Karpas-422 (cell line): ENCODE data around the gene ATP6AP1. TPM values are rescaled to one million over a fixed set of nuclear protein-coding genes. Genes with fewer than 3 reads are reported as not detected.

Source experiments
- DNase-seq: peaks from one replicate; pipeline ENCODE4 v3.0.0-alpha.2; 2015
- H2AFZ ChIP-seq: fragments of 200-600 bp; sonication (generic); 2 replicates; pipeline ENCODE4 v1.6.1; 2014; ENCODE audit warnings: antibody characterized with exemption, low read length, mixed read lengths
- H3K27ac ChIP-seq: fragments of 200-600 bp; sonication (generic); 2 replicates; pipeline ENCODE4 v1.5.1; 2014; ENCODE audit warnings: mild to moderate bottlenecking, low read length, moderate library complexity
- H3K27me3 ChIP-seq: fragments of 200-600 bp; sonication (generic); 2 replicates; pipeline ENCODE4 v1.6.1; 2014; ENCODE audit warnings: low read length, mixed read lengths
- H3K36me3 ChIP-seq: fragments of 200-600 bp; sonication (generic); 2 replicates; pipeline ENCODE4 v1.6.1; 2014; ENCODE audit warnings: low read length, mixed read lengths; ENCODE audit not compliant: insufficient read depth
- H3K4me1 ChIP-seq: fragments of 200-600 bp; sonication (generic); 2 replicates; pipeline ENCODE4 v1.6.1; 2014; ENCODE audit warnings: mild to moderate bottlenecking, low read length, mixed read lengths
- H3K4me2 ChIP-seq: fragments of 200-600 bp; sonication (generic); 2 replicates; pipeline ENCODE4 v1.6.1; 2014; ENCODE audit warnings: low read length, low read depth, mild to moderate bottlenecking; ENCODE audit not compliant: poor library complexity, severe bottlenecking
- H3K4me3 ChIP-seq: fragments of 200-600 bp; sonication (generic); 2 replicates; pipeline ENCODE4 v1.5.1; 2014; ENCODE audit warnings: mild to moderate bottlenecking, antibody characterized with exemption, low read length, mixed read lengths
- H3K79me2 ChIP-seq: fragments of 200-600 bp; sonication (generic); 2 replicates; pipeline ENCODE4 v1.6.1; 2014; ENCODE audit warnings: mild to moderate bottlenecking, low read length, mixed read lengths
- H3K9ac ChIP-seq: fragments of 200-600 bp; sonication (generic); 2 replicates; pipeline ENCODE4 v1.6.0; 2014; ENCODE audit warnings: low read length
- H3K9me2 ChIP-seq: fragments of 200-600 bp; sonication (generic), shearing (Covaris generic); replicated peaks from 2 replicates; pipeline ENCODE4 v1.6.0; 2014; ENCODE audit warnings: mild to moderate bottlenecking, low read length, moderate library complexity; ENCODE audit not compliant: insufficient read depth
- H3K9me3 ChIP-seq: fragments of 300-700, 200-600 bp; sonication (generic); 2 replicates; pipeline ENCODE4 v1.6.1; 2014; ENCODE audit warnings: low read length, mixed read lengths
- H4K20me1 ChIP-seq: fragments of 200-600 bp; sonication (generic); 2 replicates; pipeline ENCODE4 v1.6.1; 2014; ENCODE audit warnings: mild to moderate bottlenecking, antibody characterized with exemption, low read length, low read depth; ENCODE audit not compliant: insufficient read depth
- total RNA-seq: library from RNA; depleted of rRNA; stranded (reverse); fragments of >200 nt; shearing (Covaris generic); gene quantifications from 2 replicates; pipeline ENCODE4 v1.2.3, GENCODE V29; 2014; ENCODE audit warnings: low replicate concordance

The ATP6AP1 gene
- total RNA-seq, 1 experiment from 2014 or later: 40.0 TPM

DNA sequence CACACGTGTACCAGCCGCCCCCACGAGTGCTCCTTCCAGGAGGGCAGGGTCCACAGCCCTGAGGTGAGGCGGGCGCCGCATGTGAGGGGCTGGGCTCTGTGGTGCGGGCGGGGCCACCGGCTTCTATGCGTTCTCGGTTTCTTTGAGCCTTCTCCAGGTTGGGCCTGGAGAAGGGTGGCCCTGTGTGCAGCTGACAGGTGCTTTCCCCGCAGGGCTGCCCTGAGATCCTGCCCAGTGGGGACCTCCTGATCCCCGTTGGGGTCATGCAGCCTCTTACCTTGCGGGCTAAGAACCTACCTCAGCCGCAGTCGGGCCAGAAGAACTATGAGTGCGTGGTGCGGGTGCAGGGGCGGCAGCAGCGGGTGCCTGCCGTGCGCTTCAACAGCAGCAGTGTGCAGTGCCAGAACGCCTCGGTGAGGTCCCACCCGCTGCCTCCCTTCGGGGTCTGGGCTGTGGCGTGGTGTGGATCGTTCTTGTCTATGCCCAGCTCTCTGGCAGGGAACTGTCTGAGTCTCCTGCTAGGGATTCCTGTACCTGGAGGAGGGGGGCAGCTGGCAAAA lies 36.4 kb downstream of the ATP6AP1 start:
- Histone ChIP-seq H3K4me3 (no peak overlapping the region), H3K9me2 (no peaks in the 10 kb centered on the region)
- DNase-seq: no peak

DNA sequence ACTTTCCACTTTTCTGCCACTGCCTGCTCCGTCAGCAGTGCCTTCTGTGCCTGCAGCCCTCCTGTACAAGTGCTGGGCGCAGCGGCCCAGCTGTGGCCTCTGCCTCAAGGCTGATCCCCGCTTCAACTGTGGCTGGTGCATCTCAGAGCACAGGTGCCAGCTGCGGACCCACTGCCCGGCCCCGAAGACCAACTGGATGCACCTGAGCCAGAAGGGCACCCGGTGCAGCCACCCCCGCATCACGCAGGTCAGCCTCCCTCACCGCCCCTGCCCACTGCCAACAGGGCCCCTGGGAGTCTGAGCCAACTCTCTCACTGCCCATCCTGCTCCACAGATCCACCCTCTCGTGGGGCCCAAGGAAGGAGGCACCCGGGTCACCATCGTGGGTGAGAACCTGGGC lies 37.1 kb downstream of the ATP6AP1 start:
- Histone ChIP-seq H3K9me3 (no peaks in the 10 kb centered on the region), H2AFZ (no peak overlapping the region), H3K4me2 (no peak overlapping the region), H3K4me3 (no peak overlapping the region), H3K9me2 (no peaks in the 10 kb centered on the region), H3K27ac (no peak overlapping the region), H3K27me3 (no peaks in the 10 kb centered on the region), H4K20me1 (no peaks in the 10 kb centered on the region), H3K79me2 (no peaks in the 10 kb centered on the region), H3K36me3 (no peaks in the 10 kb centered on the region), H3K9ac (no peak overlapping the region), H3K4me1 (no peaks in the 10 kb centered on the region)
- no peak for DNase-seq

More for the DNA sequence above, 36.4 kb downstream of the ATP6AP1 start:
- Histone ChIP-seq H3K4me2 (no peak overlapping the region), H3K9ac (no peak overlapping the region), H3K36me3 (no peaks in the 10 kb centered on the region), H4K20me1 (no peaks in the 10 kb centered on the region), H2AFZ (no peak overlapping the region), H3K4me1 (no peaks in the 10 kb centered on the region), H3K9me3 (no peaks in the 10 kb centered on the region), H3K27ac (no peak overlapping the region), H3K27me3 (no peaks in the 10 kb centered on the region), H3K79me2 (no peaks in the 10 kb centered on the region)

DNA sequence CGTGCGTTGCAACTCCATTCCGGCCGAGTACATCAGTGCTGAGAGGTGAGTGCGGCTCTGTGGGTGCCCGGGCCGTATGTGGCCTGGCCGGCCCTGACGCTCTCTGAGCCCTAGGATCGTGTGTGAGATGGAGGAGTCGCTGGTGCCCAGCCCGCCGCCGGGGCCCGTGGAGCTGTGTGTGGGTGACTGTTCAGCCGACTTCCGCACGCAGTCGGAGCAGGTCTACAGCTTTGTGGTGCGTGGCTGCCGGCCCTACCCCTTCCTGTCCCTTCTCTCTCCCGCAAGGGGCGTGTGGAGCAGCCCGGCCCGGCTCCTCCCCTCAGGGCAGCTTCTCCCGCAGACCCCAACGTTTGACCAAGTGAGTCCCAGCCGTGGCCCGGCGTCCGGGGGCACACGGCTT lies 37.6 kb downstream of the ATP6AP1 start:
- Histone ChIP-seq H3K4me2 (no peak overlapping the region), H3K9me2 (no peaks in the 10 kb centered on the region), H3K4me1 (no peaks in the 10 kb centered on the region), H3K4me3 (no peak overlapping the region), H2AFZ (no peak overlapping the region), H3K36me3 (no peaks in the 10 kb centered on the region), H3K79me2 (no peaks in the 10 kb centered on the region), H4K20me1 (no peaks in the 10 kb centered on the region), H3K27me3 (no peaks in the 10 kb centered on the region), H3K27ac (no peak overlapping the region), H3K9me3 (no peaks in the 10 kb centered on the region), H3K9ac (no peak overlapping the region)
- no peak for DNase-seq

DNA sequence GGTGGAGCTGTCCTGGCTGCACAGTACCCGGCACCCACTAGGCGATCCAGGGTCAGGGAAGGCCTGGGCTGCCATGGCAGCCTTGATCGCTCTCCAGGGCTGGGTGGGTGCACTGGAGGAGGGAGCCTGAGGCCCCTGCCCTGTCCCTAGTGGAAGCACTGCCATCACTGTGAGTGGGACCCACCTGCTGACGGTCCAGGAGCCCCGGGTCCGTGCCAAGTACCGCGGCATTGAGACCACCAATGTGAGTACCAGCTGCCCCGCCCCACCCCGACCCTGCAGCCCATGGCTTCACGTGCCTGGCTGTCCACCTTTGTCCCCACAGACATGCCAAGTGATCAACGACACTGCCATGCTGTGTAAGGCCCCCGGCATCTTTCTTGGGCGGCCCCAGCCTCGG lies 38.4 kb downstream of the ATP6AP1 start:
- no peak overlapping the region for H3K27ac ChIP-seq
- no peak overlapping the region for H3K9ac ChIP-seq
- DNase-seq: no peak
- H3K79me2 ChIP-seq: no peaks in the 10 kb centered on the region
- no peaks in the 10 kb centered on the region for H3K9me3 ChIP-seq
- no peak overlapping the region for H2AFZ ChIP-seq
- no peaks in the 10 kb centered on the region for H3K9me2 ChIP-seq
- H3K4me1 ChIP-seq: no peaks in the 10 kb centered on the region
- H3K36me3 ChIP-seq: no peaks in the 10 kb centered on the region
- H3K27me3 ChIP-seq: no peaks in the 10 kb centered on the region
- no peak overlapping the region for H3K4me2 ChIP-seq
- H4K20me1 ChIP-seq: no peaks in the 10 kb centered on the region
- H3K4me3 ChIP-seq: no peak overlapping the region

DNA sequence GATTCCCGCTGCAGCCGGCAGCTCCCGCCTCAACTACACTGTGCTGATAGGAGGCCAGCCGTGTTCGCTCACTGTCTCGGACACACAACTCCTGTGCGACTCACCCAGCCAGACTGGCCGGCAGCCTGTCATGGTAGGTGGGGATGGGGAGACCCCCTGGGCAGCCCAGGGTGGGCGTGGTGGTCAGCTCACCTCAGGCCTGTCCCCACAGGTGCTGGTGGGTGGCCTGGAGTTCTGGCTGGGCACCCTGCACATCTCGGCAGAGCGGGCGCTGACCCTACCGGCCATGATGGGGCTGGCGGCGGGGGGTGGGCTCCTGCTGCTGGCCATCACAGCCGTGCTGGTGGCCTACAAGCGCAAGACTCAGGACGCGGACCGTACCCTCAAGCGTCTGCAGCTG lies 39.1 kb downstream of the ATP6AP1 start:
- DNase-seq: no peak
- Histone ChIP-seq H3K9me3 (no peaks in the 10 kb centered on the region), H3K4me1 (no peaks in the 10 kb centered on the region), H3K27ac (no peak overlapping the region), H2AFZ (no peak overlapping the region), H4K20me1 (no peaks in the 10 kb centered on the region), H3K4me3 (no peak overlapping the region), H3K27me3 (no peaks in the 10 kb centered on the region), H3K36me3 (no peaks in the 10 kb centered on the region), H3K9ac (no peak overlapping the region), H3K79me2 (no peaks in the 10 kb centered on the region), H3K4me2 (no peak overlapping the region), H3K9me2 (no peaks in the 10 kb centered on the region)

DNA sequence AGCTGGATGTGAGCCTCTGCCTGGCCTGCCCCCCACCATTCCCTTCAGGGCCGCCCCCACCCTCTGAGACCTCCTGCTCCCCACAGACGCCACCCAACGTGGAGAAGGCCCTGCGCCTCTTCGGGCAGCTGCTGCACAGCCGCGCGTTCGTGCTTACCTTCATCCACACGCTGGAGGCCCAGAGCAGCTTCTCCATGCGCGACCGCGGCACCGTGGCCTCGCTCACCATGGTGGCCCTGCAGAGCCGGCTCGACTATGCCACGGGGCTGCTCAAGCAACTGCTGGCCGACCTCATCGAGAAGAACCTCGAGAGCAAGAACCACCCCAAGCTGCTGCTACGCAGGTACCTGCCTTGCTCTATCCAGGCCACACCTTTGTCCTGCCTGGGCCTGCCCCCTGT lies 39.7 kb downstream of the ATP6AP1 start:
- no peak for DNase-seq
- no peaks in the 10 kb centered on the region for H3K36me3 ChIP-seq
- H3K27me3 ChIP-seq: no peaks in the 10 kb centered on the region
- no peak overlapping the region for H3K27ac ChIP-seq
- no peaks in the 10 kb centered on the region for H3K4me1 ChIP-seq
- no peak overlapping the region for H3K4me3 ChIP-seq
- no peaks in the 10 kb centered on the region for H4K20me1 ChIP-seq
- no peak overlapping the region for H3K9ac ChIP-seq
- H3K4me2 ChIP-seq: no peak overlapping the region
- no peaks in the 10 kb centered on the region for H3K9me3 ChIP-seq
- no peak overlapping the region for H2AFZ ChIP-seq
- no peaks in the 10 kb centered on the region for H3K79me2 ChIP-seq
- no peaks in the 10 kb centered on the region for H3K9me2 ChIP-seq

DNA sequence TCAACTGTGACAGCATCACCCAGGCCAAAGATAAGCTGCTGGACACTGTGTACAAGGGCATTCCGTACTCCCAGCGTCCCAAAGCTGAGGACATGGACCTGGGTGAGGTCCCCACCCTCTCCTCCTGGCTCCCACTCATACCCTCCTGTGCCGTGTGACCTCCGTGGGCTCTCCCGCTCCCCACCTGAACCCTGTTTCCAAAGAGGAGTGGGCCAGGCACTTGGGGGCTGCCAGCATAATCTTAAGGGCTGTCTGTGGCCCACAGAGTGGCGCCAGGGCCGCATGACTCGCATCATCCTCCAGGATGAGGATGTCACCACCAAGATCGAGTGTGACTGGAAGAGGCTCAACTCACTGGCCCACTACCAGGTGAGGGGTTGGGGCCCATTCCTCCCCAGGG lies 40.6 kb downstream of the ATP6AP1 start:
- H3K27me3 ChIP-seq: no peaks in the 10 kb centered on the region
- no peaks in the 10 kb centered on the region for H3K9me2 ChIP-seq
- no peak overlapping the region for H3K27ac ChIP-seq
- H3K4me2 ChIP-seq: no peak overlapping the region
- no peaks in the 10 kb centered on the region for H4K20me1 ChIP-seq
- H3K9ac ChIP-seq: no peak overlapping the region
- no peak for DNase-seq
- H3K9me3 ChIP-seq: no peaks in the 10 kb centered on the region
- H3K4me3 ChIP-seq: no peak overlapping the region
- H3K79me2 ChIP-seq: no peaks in the 10 kb centered on the region
- no peak overlapping the region for H2AFZ ChIP-seq
- no peaks in the 10 kb centered on the region for H3K4me1 ChIP-seq
- H3K36me3 ChIP-seq: no peaks in the 10 kb centered on the region

DNA sequence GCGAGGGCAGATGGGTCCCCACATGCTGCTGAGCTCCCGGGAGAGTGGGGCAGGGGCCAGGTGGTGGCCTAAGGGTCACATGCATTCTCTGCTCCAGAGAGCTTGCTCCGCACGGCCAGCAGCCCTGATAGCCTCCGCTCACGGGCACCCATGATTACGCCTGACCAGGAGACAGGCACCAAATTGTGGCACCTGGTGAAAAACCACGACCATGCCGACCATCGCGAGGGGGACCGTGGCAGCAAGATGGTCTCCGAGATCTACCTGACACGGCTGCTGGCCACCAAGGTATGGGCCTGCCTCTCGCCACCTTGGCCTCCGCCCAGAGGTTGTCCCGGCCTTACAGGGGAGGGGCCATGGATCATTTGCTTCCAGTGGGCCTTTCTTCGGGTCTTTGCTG lies 41.4 kb downstream of the ATP6AP1 start:
- no peak for DNase-seq

DNA sequence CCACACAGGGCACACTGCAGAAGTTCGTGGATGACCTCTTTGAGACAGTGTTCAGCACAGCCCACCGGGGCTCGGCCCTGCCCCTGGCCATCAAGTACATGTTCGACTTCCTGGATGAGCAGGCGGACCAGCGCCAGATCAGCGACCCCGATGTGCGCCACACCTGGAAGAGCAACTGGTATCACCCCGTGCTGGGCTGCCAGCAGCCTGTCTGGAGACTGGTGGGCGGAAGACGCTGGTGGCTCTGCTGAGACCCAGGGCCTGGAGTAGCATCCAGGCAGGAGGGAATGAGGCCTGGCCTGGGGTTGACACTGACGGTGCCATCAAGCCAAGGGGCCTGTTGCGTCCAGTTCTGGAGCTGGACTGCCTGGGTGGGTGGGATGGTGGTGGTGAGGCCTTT lies 42.0 kb downstream of the ATP6AP1 start:
- Histone ChIP-seq H3K4me3 (no peak overlapping the region), H2AFZ (no peak overlapping the region), H3K4me1 (no peaks in the 10 kb centered on the region), H3K27ac (no peak overlapping the region), H3K36me3 (no peaks in the 10 kb centered on the region), H4K20me1 (no peaks in the 10 kb centered on the region), H3K9ac (no peak overlapping the region), H3K4me2 (no peak overlapping the region), H3K9me2 (no peaks in the 10 kb centered on the region), H3K79me2 (no peaks in the 10 kb centered on the region), H3K9me3 (no peaks in the 10 kb centered on the region), H3K27me3 (no peaks in the 10 kb centered on the region)
- DNase-seq: no peak

More for the DNA sequence above, 41.4 kb downstream of the ATP6AP1 start:
- Histone ChIP-seq H3K36me3 (no peaks in the 10 kb centered on the region), H3K9me2 (no peaks in the 10 kb centered on the region), H3K9ac (no peak overlapping the region), H3K27ac (no peak overlapping the region), H3K79me2 (no peaks in the 10 kb centered on the region), H4K20me1 (no peaks in the 10 kb centered on the region), H2AFZ (no peak overlapping the region), H3K27me3 (no peaks in the 10 kb centered on the region), H3K9me3 (no peaks in the 10 kb centered on the region), H3K4me1 (no peaks in the 10 kb centered on the region), H3K4me2 (no peak overlapping the region), H3K4me3 (no peak overlapping the region)
